GM12892 (cell line): ENCODE measurements around the gene SMYD4.
"Not testable (repeated sequence)": the region's sequence is repeated elsewhere in the genome, so short reads cannot be mapped to it uniquely, and the experiment has no call there.

Experiments
- DNase-seq: peaks from one replicate; pipeline ENCODE4 v3.0.0; 2011; ENCODE audit not compliant: insufficient read length
- FAIRE-seq: peaks from 2 replicates; lab custom pipeline; 2011; peaks lifted over from hg19 to GRCh38; lab: Jason Lieb, UNC
- POLR2A ChIP-seq: IDR thresholded peaks from 2 replicates; pipeline ENCODE4 v1.6.1; 2011; ENCODE audit warnings: low read depth, low read length, control low read depth
- POLR2AphosphoS5 ChIP-seq: IDR thresholded peaks from 2 replicates; pipeline ENCODE4 v1.6.1; 2011; ENCODE audit warnings: low read depth, low read length, control low read depth
- TAF1 ChIP-seq: IDR thresholded peaks from 2 replicates; pipeline ENCODE4 v1.6.1; 2011; ENCODE audit warnings: low read depth, mild to moderate bottlenecking, control low read depth, low read length, borderline replicate concordance

Gene SMYD4

DNA sequence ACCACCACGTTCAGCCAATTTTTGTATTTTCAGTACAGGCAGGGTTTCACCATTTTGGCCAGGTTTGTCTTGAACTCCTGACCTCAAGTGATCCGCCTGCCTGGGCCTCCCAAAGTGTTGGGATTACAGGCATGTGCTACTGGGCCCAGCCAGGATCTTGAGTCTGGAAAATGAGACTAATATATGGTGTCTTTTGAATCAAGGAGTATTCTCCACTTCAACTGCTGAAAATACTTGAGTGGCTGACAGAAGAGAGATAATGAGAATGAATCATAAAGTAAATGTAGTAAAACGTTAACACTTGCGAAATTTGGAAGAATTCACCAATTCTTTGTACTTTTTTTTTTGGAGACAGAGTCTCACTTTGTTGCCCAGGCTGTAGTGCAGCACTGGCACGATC is 16.6 kb downstream of the SMYD4 start:
- DNase-seq (no peak), FAIRE-seq (no peak)
- TF ChIP-seq POLR2A, result no peak
- no peak for TF ChIP-seq POLR2AphosphoS5
- no peak for TF ChIP-seq TAF1

DNA sequence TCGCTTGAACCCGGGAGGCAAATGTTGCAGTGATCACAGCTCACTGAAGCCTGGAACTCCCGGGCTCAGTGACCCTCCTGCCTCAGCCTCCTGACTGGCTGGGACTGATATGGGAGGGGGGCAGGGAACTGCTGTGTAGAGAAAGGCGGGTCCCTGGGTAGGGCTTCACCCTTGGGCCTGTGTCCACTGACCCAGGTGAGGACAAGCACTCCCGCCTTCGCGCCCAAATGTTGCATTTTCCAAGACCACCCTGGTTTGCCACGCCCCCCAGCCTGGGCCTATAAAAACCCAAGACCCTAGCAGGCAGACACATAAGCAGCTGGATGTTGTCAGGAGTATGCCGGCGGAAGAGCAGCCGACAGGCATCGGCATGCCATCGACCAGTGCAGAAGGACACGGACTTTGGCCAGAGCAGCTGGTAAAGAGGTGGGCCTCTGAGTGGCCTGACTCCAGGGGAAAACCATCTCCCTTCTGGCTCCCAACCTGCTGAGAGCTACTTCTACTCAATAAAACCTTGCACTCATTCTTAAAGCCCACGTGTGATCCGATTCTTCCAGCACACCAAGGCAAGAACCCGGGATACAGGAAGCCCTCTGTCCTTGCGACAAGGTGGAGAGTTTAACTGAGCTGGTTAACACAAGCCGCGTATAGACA is 19.1 kb downstream of the SMYD4 start:
- FAIRE-seq, result no peak
- no peak for DNase-seq
- TF ChIP-seq POLR2A (no peak), POLR2AphosphoS5 (no peak), TAF1 (no peak)

DNA sequence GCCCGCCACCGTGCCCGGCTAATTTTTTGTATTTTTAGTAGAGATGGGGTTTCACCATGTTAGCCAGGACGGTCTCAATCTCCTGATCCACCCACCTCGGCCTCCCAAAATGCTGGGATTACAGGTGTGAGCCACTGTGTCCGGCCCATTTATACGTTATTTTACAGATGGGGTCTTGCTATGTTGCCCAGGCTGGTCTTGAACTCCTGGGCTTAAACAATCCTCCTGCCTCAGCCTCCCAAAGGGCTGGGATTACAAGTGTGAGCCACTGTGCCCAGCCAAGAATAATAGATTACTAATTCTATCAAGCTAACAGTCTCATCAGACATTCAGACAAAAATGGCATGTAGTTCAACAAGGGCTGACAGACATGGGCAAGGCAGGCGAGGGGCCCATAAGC is 19.9 kb downstream of the SMYD4 start:
- DNase-seq, FAIRE-seq: not testable (repeated sequence)

DNA sequence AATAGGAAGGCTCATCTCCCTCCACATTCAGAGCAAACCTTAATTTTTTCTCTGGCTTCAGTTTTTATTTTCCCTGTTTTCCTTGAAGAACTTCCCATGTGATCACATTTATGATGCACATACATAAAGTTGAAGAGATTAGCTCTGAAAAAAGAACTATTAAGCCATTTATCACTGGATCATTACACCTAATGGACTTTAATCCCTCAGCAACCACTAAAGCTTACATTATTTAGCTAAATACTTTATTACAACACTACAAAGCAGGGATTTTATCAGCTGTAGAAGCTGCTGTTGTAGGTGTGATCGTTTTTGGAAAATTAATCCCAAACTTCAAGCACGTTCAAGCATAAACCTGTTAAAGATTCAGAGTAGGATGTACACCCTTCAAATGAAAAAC is 21.1 kb downstream of the SMYD4 start:
- TF ChIP-seq TAF1, result no peak
- no peak for TF ChIP-seq POLR2AphosphoS5
- TF ChIP-seq POLR2A, result no peak
- DNase-seq, result no peak
- FAIRE-seq, result no peak

DNA sequence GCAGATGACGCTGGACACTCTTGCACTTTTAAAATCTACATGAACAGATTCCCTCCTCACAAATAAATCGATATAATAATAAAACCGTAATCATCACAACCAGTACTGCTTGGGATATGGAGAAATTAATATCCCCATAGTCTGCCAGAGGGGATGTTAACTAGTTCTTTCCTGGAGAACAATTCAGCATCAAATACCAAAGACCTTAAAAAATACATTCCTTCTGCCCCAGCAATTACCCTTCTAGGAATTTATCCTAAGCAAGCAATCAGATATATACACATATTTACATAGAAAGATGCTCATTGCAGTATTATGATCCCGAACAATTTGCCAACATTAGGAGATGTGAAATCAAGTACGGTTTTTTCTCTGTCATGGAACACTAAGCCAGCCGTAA is 21.8 kb downstream of the SMYD4 start:
- no peak for FAIRE-seq
- TF ChIP-seq POLR2AphosphoS5, result no peak
- TF ChIP-seq TAF1, result no peak
- no peak for DNase-seq

DNA sequence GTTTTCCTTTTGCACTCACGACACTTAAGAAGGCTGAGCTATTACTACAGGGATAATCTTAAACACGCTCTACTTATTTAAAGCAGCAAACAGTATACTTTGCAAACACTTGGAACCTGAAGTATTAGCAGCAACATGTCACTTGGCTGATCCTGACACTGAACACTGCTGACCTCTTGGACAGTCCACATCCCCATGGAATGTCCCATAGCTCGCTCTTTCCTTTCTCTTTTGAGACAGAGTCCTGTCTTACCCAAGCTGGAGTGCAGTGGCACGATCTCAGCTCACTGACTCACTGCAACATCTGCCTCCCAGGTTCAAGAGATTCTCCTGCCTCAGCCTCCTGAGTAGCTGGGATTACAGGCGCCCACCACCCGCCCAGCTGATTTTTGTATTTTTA is 26.4 kb downstream of the SMYD4 start:
- FAIRE-seq, result no peak
- DNase-seq, result no peak
- TF ChIP-seq POLR2AphosphoS5, result no peak
- no peak for TF ChIP-seq TAF1
- TF ChIP-seq POLR2A, result no peak

DNA sequence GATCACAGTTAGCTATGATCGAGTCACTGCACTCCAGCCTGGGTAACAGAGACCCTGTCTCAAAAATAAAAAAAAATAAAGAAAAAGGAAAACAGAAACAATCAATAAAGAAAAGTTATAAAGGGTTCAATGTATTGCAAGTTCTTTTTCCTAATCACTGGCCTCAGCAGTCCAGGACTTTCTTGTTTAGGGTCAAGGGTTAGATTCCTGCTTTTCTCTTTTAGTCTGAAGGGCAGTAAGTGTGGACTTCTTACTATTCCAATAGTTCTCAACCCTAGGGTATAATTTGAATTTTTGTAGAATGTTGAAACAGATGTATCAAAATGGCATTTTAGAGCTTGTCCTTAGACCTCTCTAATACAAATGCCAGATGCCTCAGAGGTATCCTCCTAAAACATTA is 27.3 kb downstream of the SMYD4 start:
- DNase-seq (no peak), FAIRE-seq (no peak)
- TF ChIP-seq POLR2A, result no peak
- no peak for TF ChIP-seq POLR2AphosphoS5
- no peak for TF ChIP-seq TAF1

DNA sequence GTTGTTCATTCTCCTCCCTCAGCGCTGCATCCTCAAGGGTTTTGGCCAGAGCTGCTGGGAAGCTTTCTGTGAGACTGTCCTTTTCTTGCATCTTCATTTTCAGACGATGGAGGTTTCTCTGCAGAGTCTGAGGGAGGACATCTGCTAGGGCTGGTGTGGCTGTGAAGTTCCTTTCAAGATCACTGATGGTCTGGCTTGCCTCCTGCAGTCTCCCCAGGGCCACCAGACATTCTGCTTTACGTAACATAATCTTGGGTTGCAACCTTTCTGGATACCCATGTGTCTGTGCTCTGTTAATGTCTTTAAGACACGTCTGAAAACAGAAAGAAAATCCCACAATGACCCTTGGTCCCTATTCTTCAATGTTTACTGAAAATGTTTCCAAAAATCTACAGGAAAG is 29.0 kb downstream of the SMYD4 start:
- FAIRE-seq (no peak), DNase-seq (no peak)

DNA sequence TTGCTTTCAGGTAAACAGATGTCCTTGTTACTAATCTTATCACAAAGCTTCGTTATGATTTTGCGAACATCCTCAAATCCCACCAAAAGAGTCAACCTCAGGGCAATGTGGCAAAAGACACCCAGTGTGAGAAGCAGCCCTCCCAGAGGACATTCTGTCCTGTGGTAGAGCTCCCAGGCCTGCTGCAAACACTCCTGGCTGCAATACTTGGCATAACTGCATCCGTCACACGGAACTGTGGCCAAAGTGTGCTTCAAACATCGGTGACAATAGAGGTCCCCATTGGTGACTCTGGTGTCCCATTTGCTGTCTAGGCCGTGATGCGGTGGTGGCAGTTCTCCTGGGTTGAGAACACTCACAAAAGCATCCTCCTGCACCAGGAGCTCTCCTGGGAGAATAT is 29.5 kb downstream of the SMYD4 start:
- TF ChIP-seq POLR2AphosphoS5, result no peak
- TF ChIP-seq POLR2A, result no peak
- no peak for TF ChIP-seq TAF1
- DNase-seq (no peak), FAIRE-seq (no peak)

More for the DNA sequence above, 29.0 kb downstream of the SMYD4 start:
- no peak for TF ChIP-seq POLR2A

DNA sequence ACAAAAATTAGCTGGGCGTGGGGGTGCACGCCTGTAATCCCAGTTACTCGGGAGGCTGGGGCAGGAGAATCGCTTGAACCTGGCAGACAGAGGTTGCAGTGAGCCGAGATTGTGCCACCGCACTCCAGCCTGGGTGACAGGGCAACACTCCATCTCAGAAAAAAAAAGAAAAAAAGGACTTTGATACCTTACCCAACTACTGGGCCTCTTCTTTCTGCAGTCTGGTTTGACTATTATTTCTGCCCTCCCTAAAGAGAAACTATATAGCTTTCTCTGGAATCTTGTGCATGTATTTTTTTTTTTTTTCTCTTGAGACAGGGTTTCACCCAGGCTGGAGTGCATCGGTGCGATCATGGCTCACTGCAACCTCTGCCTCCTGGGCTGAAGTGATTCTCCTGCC is 31.9 kb downstream of the SMYD4 start:
- not testable (repeated sequence) for DNase-seq, FAIRE-seq

DNA sequence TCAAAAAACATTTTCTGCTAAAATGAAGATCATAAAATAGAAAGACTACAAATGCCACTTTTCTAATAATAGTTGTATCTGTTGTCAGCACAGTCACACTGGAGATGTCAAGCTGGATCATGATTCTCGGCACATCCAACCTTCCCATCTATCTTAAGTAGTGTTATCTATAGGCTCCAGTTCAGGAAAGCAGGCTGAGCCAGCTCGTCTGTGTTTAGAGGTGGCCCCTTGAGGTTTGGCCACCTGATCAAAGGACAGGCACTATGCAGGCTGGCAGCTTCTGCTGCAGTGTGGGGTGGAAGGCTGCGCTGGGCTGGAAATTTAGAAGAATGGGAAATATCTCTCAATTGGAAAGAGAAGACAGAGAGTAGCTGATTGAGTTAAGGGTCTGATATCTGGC is 32.4 kb downstream of the SMYD4 start:
- DNase-seq, result no peak
- FAIRE-seq, result no peak
- TF ChIP-seq TAF1 (no peak), POLR2A (no peak), POLR2AphosphoS5 (no peak)

DNA sequence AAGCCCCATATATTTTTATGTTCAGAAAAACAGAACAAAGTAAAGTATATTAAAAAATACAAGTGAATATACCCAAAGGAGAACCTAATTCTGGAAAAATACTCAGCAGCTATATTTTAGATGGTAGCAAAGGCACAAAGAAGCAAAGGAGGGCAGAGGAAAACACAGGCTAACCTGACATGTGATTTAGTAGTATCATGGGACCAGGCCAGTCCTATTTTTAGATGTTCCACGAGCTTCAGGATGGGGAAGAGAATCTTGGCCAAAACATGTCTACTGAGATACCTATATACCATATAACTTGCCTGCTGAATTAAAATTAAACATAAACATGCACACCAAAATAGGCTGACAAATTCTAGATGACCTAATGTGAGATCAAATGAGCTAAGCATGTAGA is 32.9 kb downstream of the SMYD4 start:
- no peak for DNase-seq
- no peak for TF ChIP-seq POLR2A
- TF ChIP-seq TAF1, result no peak
- no peak for TF ChIP-seq POLR2AphosphoS5
- no peak for FAIRE-seq

DNA sequence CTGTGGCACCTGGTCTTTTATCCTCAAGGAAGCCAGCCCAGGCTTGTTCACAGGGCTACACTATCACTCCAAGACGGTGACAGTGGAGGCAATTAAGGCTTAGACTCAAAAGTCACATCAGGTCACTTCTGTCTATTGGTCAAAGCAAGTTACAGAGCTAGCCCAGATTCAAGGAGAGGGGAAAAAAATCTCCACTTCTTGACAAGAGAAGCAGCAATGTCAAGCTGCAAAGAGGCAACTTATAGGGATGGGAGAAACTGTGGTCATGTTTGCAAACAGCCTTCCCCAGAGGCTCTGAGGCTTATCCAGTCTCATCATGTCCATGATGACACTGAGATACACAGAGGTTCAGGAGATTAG is 36.3 kb downstream of the SMYD4 start:
- DNase-seq, result no peak
- TF ChIP-seq TAF1, result no peak
- TF ChIP-seq POLR2AphosphoS5, result no peak
- TF ChIP-seq POLR2A, result no peak
- no peak for FAIRE-seq
